GM21390 (cell line): ENCODE measurements around the gene MARK4.
"Not testable (repeated sequence)": the region's sequence is repeated elsewhere in the genome, so short reads cannot be mapped to it uniquely, and the experiment has no call there.

Source experiments
- ATAC-seq: cut with Tn5 transposase; IDR thresholded peaks from one replicate; pipeline ENCODE4 v1.9.1; 2021; ENCODE audit not compliant: unreplicated experiment

MARK4 gene

DNA sequence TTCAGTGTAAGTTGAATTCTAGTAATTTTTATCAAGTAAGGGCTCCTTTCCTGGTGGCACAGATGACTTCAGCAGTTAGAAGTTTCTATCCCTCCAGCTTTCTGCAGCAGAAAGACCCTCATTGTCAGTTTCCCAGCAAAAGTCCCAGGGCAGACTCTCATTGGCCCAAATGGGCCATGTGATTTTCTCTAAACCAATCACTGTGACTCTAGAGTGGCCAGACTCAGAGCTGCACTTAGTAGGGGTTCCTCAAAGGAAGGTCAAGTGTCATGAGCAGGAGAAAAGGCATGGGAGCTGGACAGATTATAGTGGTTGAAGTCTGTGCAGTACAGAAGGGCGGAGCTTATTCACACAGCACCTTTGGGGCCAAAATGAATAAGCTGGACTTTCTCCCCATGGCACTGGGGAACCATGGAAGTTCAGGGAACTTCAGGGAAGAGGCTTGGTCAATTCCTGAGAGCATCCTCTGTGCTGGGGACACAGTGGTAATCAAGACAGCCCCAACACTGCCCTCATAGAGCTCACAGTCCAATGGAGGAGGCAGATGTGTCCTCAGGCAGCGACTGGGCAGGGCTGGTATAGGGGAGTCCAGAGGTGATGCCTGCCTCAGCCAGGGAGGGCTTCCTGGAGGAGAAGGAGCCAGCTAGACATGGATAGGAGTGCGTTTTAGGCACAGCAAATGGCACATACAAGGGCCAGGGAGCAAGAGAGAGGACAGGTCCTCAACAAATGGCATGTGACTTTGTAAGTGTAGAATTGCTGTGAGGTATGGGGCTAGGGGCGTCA lies 53.3 kb downstream of the MARK4 start:
- ATAC-seq = no peak

DNA sequence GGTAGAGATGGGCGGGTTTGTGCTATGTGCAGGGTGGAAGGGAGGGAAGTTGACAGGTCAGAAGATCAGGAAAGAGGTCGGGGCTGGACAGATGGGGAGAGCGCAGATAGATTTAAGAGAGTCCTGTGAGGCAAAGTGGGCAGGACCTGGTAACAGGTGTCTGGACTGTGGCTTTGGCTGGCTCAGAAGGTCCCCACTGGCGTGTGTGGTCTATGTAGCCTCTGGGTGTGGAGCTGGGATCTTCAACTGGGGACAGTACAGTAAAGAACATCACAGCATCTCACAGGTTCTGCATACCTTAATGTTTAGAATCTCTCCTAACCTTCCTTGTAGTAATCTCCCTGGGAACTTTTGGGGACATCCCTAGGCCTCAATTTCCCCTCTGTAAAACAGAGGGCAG lies 53.9 kb downstream of the MARK4 start:
- ATAC-seq = no peak

DNA sequence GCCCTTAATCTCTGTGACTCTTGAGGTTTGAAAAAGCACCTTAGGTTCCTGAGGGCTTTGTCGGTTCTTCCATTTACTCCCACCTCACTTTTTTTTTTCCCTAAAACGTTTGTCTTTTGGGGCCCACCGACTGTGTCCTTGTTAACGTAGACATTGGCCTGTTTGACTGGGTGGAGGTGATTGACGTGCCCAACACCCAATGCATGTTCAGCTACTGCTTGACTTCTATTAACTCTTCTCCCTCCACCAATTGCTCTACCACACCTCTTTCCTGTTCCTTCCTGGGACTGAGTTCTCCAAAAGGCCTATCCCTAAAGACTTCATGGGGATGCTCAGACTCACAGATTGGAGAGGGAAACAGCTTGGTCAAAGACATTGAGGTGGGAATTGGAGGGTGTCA lies 54.4 kb downstream of the MARK4 start:
- no peak for ATAC-seq

DNA sequence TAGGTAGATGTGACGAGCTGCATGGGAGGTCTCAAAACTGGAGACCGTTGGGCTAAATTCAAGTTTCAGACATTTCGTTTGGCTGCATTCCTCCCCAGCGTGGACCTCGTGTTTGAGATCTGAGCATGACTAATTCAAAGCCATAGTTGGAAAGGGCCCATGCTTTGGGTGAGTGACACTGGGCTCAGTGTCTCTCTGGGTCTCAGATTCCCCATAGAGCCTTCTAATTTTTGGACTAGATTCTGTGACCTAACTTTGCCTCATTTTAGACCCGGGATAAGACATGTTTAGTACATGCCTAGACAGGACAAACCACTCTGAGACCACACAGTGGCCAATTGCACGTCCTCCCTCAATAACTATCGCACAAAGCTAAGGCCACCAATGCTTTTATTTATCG lies 55.0 kb downstream of the MARK4 start:
- no peak for ATAC-seq

DNA sequence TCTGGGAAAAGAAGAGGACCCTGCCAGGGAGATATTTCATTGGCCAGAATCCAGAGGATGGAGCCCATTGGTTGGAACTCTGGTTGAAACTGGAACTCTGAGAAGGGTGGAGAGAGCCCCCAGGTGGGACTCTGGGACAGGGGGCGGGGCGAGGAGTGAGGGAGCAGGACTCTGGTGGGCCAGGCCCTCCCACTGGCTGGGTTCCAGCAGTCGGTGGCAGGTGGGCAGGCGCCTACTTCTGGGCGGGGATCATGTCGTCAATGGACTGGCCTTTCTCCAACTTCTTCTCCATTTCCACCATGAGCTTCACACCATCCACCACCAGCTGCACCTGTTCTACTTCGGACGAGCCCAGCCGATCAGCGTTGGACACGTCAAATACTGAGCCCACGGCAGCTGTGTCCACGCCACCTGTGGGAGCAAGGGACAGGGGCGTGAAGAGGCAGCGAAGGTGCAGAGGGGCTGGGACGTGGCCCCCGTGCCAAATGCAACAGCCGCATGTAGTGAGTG lies 55.5 kb downstream of the MARK4 start:
- no peak for ATAC-seq

DNA sequence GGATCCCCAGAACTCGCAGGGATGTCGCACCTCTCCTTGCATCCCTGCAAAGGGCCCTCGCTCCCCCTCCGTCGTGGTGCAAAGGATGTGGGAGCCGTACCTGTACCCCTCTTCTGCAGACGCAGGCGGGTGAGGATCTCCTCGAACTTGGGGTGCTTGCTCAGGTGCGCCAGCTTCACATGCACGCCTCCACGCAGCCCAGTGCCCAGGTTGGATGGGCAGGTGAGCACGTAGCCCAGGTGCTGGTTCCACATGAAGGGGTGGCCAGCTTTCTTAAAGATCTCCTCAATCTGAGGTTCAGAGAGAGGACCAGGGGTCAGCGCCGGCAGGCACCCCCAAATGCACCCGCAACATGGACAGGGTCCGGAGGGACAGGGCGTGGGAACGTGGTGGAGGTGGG lies 56.3 kb downstream of the MARK4 start:
- no peak for ATAC-seq

DNA sequence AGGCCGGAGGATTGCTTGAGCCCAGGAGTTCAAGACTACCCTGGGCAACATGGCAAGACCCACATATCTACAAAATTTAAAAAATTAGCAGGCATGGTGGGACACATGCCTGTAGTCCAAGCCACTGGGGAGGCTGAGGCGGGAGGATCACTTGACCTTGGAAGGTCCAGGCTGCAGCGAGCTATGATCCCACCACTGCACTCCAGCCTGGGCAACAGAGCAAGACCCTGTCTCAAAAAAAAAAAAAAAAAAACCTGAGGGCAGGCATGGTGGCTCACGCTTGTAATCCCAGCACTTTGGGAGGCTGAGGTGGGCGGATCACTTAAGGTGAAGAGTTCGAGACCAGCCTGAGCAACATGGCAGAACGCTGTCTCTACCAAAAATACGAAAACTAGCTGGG lies 58.3 kb downstream of the MARK4 start:
- not testable (repeated sequence) for ATAC-seq

DNA sequence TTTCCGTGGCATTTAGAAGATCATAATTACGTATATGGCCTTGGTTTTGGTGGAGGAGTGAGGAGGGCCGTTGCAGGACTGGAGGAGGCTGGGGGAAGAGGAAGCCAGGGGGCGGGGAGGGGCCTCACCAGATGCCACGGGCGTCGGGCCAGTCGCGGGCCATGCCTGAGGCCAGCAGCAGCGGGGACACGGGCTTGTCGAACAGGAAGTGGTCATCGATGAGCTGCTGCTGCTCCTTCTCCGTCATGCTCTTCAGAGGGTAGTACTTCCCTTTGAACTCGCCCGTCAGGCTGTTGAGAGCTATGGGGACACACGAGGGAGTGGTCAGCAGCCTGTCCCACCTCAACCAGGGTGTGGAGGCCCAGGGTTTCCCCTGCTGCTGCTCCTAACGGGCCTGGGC lies 60.5 kb downstream of the MARK4 start:
- ATAC-seq = no peak

DNA sequence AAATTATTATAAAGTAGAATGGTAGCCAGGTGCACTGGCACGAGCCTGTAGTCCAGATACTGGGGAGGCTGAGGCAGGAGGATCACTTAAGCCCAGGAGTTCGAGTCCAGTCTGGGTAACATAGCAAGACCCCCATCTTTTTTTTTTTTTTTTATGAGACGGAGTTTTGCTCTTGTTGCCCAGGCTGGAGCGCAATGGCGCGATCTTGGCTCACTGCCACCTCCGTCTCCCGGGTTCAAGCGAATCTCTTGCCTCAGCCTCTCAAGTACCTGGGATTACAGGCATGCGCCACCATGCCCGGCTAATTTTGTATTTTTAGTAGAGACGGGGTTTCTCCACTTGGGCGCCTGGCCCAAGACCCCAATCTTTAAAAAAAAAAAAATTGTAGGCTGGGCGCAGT lies 61.2 kb downstream of the MARK4 start:
- ATAC-seq = not testable (repeated sequence)

DNA sequence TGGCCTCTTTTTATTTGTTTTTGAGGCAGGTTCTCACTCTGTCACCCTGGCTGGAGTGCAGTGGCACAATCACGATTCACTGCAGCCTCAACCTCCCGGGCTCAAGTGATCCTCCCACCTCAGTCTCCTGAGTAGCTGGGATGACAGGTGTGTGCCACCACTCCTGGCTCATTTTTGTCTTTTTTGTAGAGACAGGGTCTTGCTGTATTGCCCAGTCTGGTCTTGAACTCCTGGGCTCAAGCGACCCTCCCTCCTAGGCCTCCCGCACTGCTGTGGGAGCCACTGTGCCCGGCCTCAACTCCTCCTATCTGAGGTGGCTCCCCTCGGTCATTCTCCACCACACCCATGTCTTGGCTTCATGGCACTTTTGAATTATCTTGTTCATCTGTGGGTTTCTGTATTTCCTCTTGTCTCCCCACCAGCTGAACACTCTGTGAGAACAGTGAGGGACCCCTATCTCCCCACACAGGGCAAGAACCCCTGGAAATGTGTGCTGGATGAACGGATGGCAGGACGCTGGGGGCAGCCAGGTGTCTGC lies 63.7 kb downstream of the MARK4 start:
- ATAC-seq = no peak

DNA sequence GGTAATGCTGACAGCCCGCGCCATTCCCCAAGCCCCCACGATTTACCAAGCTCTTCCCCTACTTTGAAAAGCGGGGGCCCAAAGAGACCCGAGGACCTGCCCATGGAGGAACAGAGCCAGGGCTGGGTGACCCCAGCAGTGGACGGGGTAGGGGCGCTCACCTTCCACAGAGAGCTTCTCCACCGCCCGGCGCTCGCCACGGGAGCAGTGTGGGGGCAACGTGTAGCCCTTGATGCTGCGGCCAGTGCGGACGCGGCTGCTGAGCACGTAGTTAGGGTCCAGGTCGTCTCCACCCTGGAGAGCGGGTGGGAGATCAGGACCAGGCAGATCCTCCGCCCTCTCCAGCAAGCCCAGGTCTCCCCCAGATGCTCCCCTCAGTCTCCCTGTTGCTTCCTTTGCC lies 64.2 kb downstream of the MARK4 start:
- ATAC-seq = no peak

DNA sequence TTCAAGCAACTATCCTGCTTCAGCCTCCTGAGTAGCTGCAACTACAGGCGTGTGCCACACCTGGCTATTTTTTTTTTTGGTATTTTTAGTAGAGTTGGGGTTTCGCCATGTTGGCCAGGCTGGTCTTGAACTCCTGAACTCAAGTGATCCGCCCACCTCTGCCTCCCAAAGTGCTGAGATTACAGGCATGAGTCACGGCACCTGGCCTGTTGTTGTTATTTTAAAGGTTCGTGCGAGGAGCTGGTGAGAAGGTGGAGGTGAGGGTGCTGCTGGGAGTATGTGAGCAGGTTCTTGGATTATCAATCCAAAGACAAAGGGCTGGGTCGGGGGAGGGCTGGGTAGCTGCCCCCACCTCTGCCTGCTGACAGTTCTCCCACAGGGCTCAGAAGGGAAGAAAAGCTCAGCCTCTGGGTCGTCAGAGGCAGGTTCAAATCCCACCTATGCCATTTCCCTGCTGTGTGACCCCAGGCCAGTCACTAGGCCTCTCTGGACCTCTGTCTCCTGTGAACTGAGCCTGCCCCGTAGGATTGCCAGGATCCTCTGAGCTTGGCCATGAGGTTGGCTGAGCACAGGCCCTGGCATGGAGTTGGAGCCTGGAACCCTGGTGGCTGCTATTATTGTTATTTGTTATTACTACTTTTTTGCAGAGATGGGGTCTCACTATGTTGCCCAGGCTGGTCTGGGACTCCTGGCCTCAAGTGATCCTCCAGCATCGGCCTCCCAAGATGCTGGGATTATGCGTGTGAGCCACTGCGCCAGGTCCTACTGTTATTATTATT lies 70.1 kb downstream of the MARK4 start:
- no peak for ATAC-seq

DNA sequence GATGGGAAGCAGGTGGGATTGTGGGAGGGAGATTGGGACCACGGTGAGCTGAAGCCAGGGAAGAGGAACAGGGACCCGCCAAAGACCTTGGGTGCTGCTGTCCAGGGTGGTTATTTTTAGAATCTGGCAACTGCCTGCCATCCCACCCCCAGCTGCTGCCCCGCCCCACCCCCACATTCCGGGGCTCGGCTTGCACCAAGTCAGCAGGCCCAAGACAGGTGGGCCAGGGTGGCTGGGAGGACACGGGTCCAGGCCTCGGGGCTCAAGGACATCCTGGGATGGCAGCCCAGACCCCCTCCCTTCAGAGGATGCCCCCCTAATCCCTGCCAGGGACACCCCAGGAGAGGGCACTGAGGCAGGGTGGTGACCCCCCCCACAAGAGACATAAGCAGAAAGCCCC lies 70.8 kb downstream of the MARK4 start:
- ATAC-seq = no peak

DNA sequence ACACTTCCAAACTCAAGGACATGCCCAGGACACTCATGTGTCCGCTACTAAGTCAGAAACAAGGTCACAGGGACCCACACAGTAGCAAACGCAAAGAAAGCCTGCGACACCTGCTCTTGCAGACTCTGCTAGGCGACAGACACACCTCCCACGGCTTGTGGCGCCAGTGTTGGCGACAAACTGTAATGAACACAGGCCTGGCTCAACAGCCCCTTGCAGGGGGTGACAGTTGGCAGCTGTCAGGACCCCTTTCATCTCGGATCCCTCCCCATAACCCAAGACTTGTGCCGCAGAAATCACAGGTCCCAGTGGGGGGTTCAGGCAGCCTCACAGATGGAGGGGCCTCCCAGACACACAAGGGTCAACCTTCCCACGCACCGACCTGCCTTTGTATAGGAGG lies 71.2 kb downstream of the MARK4 start:
- ATAC-seq = no peak

DNA sequence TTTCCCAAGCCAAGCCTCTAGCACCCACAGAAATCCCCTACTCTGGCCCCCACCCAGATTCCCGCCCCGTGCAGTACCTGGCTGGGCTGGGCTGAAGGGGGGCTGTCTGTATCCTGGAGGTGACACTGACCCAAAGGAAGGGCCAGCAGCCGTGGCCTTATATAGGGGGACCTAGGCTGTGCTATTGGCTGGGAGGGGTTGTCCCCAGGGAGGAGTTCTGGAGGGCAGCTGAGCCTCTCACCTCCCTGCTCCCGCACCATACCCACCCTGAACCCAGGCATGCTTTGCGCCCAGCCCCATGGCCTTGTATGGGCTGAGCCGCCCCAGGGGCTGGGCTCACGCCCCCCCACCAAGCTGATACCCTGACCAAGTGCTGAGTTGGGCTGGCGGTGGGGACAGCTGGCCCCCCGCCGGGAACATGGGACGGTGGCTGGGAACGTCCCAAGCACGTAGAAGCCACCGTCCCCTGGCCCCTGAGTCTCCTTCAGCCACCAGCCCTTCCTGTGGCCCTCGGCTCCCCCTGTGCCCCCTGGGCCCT lies 71.7 kb downstream of the MARK4 start, which contains the start of gene CKM:
Gene CKM, minus strand, starts transcription at position 132 of the 538 bp plus-strand sequence. CDS start 3,162 bp downstream, outside the sequence.
- ATAC-seq = no peak

DNA sequence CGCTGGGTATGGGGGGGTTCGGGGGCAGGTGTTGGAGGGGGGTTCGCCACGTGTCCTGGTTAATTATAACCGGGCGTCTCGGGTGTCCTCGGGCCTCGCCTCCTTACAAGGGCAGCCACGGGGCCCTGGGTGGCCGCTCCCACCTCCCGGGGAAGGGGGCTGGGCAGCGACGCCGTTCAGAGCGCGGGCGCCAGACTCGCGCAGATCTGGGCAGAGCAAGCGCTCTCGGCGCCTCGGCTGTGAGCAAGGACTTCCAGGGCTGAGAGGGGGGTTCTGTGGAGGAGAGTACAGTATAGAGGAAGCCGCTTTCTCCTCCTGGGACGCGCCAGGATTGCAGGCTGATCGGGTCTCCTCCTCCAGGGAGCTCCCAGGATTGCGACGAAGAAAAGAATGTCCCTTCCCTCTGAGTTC lies 72.6 kb downstream of the MARK4 start:
- no peak for ATAC-seq

DNA sequence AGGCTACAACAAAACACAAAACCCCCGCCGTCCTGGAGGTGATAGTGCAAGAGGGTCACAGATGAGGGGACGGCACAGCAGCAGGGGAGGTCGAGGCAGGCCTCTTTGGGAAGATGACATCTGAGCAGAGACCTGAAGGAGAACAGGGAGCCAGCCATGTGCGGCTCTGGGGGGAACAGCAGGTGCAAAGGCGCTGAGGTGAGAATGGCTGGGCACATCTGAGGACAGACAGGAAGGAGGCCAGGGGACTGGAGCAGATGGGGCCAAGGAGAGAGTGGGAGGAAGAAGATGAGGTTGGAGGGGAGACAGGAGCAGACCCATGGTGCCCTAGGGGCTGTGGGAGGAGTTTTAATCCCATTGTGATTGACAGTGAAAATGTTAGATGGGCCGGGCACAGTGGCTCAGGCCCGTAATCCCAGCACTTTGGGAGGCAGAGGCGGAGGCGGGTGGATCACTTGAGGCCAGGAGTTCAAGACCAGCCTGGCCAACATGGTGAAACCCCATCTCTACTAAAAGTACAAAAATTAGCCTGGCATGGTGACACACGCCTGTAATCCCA lies 73.4 kb downstream of the MARK4 start:
- ATAC-seq = no peak

DNA sequence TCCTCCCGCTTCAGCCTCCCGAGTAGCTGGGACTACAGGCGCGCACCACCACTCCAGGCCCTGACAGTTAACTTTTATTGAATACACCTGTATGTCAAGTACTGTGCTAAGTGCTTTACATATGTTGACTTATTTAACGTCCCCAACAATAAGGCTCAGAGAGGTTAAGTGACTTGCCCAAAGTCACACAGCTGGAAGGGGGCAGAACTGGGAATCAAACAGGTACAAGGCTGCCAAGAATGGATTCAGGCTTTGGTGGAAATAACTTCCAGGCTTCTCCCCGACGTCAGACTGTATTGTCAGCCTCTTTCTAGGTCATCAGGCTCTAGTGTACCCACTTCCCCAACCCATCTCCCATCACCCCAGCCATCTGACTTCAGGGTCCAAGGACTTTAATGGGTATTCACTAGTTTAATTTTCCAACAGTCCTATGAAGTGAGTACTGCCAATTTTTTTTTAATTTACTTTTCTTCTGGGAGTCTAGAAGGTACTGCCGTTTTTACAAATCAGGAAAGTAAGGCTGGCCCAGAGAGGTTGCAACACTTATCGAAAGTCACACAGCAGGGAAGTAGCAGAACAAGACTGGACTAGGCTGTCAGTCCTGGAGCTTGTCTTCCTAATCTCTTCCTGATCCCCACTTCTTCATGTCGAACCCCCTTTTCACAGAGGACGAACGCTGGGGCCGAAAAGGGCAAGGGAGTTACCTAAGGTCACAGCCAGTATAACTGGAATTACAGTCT lies 76.5 kb downstream of the MARK4 start:
- ATAC-seq = no peak

DNA sequence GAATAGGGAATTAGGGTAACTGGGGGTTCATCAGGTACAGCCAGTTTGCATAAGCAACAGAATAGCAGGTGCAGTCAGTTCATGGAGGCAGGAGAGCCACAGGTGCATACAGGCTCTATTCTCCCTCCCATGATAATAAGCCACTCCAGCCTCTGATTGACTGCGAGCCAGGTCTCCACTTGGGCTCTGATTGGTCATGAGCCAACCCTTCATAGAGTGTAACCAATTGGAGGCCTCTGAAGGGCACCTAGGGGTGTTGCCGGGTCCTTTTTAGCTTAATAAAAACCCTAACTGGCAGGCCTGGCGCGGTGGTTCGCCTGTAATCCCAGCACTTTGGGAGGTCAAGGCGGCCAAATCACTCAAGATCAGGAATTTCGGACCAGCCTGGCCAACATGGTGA lies 80.3 kb downstream of the MARK4 start:
- ATAC-seq = no peak

DNA sequence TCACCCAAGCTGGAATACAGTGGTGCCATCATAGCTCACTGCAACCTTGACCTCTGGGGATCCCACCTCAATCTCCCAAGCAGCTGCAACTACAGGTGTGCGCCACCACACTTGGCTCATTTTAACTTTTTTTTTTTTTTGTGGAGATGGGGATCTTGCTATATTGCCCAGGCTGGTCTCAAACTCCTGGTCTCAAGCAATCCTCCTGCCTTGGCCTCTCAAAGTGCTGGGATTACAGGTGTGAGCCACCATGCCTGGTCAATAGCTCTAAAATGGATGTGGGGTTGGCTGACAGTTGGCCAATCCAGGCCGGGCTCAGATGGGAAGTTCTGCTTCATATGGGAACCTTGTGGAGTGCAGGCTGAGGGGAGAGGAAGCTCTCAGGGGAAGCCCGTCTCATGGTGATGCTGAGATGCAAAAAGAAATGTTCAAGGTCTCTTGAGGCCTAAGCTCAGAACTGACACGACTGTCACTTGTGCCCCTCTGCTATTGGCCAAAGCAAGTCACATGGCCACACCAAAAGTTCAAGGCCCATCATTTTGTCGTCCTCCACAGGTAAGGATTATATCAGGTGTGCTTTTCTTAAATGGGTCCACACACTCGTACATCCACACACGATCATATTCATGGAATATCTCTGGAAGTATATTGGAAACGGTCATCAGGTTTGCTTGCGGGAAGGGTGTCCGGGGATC lies 82.7 kb downstream of the MARK4 start:
- ATAC-seq = no peak
